H1 (cell line): ENCODE data around the gene PNLDC1. TPM values are rescaled to one million over a fixed set of nuclear protein-coding genes. Genes with fewer than 3 reads are reported as not detected.

Experiments
- CTCF ChIA-PET: fragments of 300-600 bp; sonication (Branson Sonifier 250); formaldehyde crosslinking; loops from one replicate; lab custom pipeline; 2021; ENCODE audit not compliant: partially characterized antibody; lab: Charles Lee
- POLR2A ChIA-PET: fragments of 300-600 bp; sonication (Branson Sonifier 250); formaldehyde crosslinking; loops from one replicate; lab custom pipeline; 2021; ENCODE audit warnings: inconsistent platforms; ENCODE audit not compliant: partially characterized antibody; lab: Charles Lee
- DNase-seq, 2 experiments: peaks; one replicate each; pipeline versions ENCODE4 v3.0.0 to v3.0.0-alpha.2; 2010 to 2022; ENCODE audit warnings: low spot score in 2 of 2, low read depth in 1 of 2, mixed read lengths in 1 of 2
- FAIRE-seq: peaks from 2 replicates; lab custom pipeline; 2011; peaks lifted over from hg19 to GRCh38; lab: Jason Lieb, UNC
- H2AFZ ChIP-seq: 2 replicates; pipeline ENCODE4 v1.8.1; 2012; ENCODE audit warnings: low read length, inconsistent platforms
- H2AK5ac ChIP-seq: 2 replicates; pipeline ENCODE4 v1.6.1; 2013; ENCODE audit warnings: low read depth, low read length
- H2BK120ac ChIP-seq: replicated peaks from 2 replicates; pipeline ENCODE3; 2013; ENCODE audit warnings: low read depth, low read length, inconsistent platforms
- H2BK12ac ChIP-seq: 2 replicates; pipeline ENCODE4 v1.6.1; 2013; ENCODE audit warnings: low read depth, low read length
- H2BK15ac ChIP-seq: 2 replicates; pipeline ENCODE4 v1.6.1; 2013; ENCODE audit warnings: low read length
- H2BK20ac ChIP-seq: 2 replicates; pipeline ENCODE4 v1.6.1; 2013; ENCODE audit warnings: low read length
- H2BK5ac ChIP-seq: 2 replicates; pipeline ENCODE4 v1.6.1; 2013; ENCODE audit warnings: low read depth, low read length
- H3K14ac ChIP-seq: 2 replicates; pipeline ENCODE4 v1.6.1; 2013; ENCODE audit warnings: inconsistent platforms; ENCODE audit not compliant: insufficient read length
- H3K18ac ChIP-seq: 2 replicates; pipeline ENCODE4 v1.6.1; 2013; ENCODE audit warnings: low read length; ENCODE audit errors: extremely low read depth
- H3K23ac ChIP-seq: 2 replicates; pipeline ENCODE4 v1.6.1; 2013; ENCODE audit warnings: inconsistent platforms; ENCODE audit not compliant: insufficient read length
- H3K23me2 ChIP-seq: 2 replicates; pipeline ENCODE4 v1.6.1; 2013; ENCODE audit warnings: low read depth, low read length
- H3K27ac ChIP-seq: 2 replicates; pipeline ENCODE4 v1.6.1; 2011; ENCODE audit warnings: low read depth, low read length, inconsistent platforms
- H3K27me3 ChIP-seq, 4 experiments: replicated peaks in 1 of 4; 1 replicate in 1 of 4; 2 replicates in 3 of 4; pipeline versions ENCODE4 v1.6.1 to v1.8.1; 2011 to 2013; ENCODE audit warnings: low read length in 3 of 4, mild to moderate bottlenecking in 3 of 4, inconsistent platforms in 2 of 4, mixed read lengths in 2 of 4, moderate library complexity in 1 of 4; ENCODE audit not compliant: control insufficient read depth in 3 of 4, insufficient read depth in 3 of 4; ENCODE audit errors: extremely low read depth in 1 of 4
- H3K36me3 ChIP-seq, 4 experiments: 2 replicates each; pipeline versions ENCODE4 v1.6.1 to v1.8.1; 2011 to 2013; ENCODE audit warnings: mild to moderate bottlenecking in 4 of 4, low read length in 3 of 4, moderate library complexity in 2 of 4, control low read depth in 1 of 4, inconsistent platforms in 1 of 4; ENCODE audit not compliant: insufficient read depth in 4 of 4, control insufficient read depth in 2 of 4
- H3K4ac ChIP-seq: replicated peaks from 2 replicates; pipeline ENCODE3; 2013; ENCODE audit warnings: low read length, low read depth, mixed read lengths, inconsistent platforms; ENCODE audit not compliant: insufficient read length
- H3K4me1 ChIP-seq, 4 experiments: replicated peaks in 1 of 4; 1 replicate in 1 of 4; 2 replicates in 3 of 4; pipeline versions ENCODE4 v1.6.1 to v1.8.1; 2011 to 2013; ENCODE audit warnings: low read length in 3 of 4, inconsistent platforms in 2 of 4, mixed read lengths in 1 of 4; ENCODE audit not compliant: insufficient read depth in 4 of 4, control insufficient read depth in 3 of 4
- H3K4me2 ChIP-seq, 2 experiments: 2 replicates each; pipeline versions ENCODE4 v1.6.1 to v1.8.1; 2011 to 2013; ENCODE audit warnings: low read depth in 2 of 2, low read length in 2 of 2, control low read depth in 1 of 2, inconsistent platforms in 1 of 2, mild to moderate bottlenecking in 1 of 2; ENCODE audit not compliant: insufficient read depth in 1 of 2
- H3K4me3 ChIP-seq, 4 experiments: fragments of 200-600, 300-600 bp in 1 of 4; sonication (generic), shearing (Covaris generic), sonication (Bioruptor Twin) in 1 of 4; 2 replicates each; pipeline versions ENCODE4 v1.5.1 to v1.8.1; 2011 to 2016; ENCODE audit warnings: low read length in 4 of 4, low read depth in 3 of 4, control low read depth in 2 of 4, inconsistent platforms in 2 of 4, mild to moderate bottlenecking in 2 of 4, mixed read lengths in 1 of 4, moderate library complexity in 1 of 4; ENCODE audit not compliant: insufficient read depth in 2 of 4; ENCODE audit errors: extremely low read depth in 1 of 4
- H3K56ac ChIP-seq: replicated peaks from 2 replicates; pipeline ENCODE3; 2013; ENCODE audit warnings: low read depth, mild to moderate bottlenecking, mixed read lengths, low read length, inconsistent platforms; ENCODE audit not compliant: insufficient read length
- H3K79me1 ChIP-seq: 2 replicates; pipeline ENCODE4 v1.6.1; 2013; ENCODE audit warnings: low read depth, low read length, control low read depth
- H3K79me2 ChIP-seq, 2 experiments: 2 replicates each; pipeline versions ENCODE4 v1.6.1 to v1.8.1; 2012 to 2013; ENCODE audit warnings: low read length in 2 of 2, mild to moderate bottlenecking in 2 of 2, inconsistent platforms in 1 of 2; ENCODE audit not compliant: insufficient read depth in 2 of 2, control insufficient read depth in 1 of 2
- H3K9ac ChIP-seq, 4 experiments: replicated peaks in 1 of 4; 1 replicate in 1 of 4; 2 replicates in 3 of 4; pipeline versions ENCODE4 v1.6.1 to v1.8.1; 2011 to 2013; ENCODE audit warnings: low read depth in 3 of 4, low read length in 3 of 4, control low read depth in 2 of 4, mild to moderate bottlenecking in 2 of 4, moderate library complexity in 2 of 4, inconsistent platforms in 1 of 4; ENCODE audit errors: extremely low read depth in 1 of 4
- H3K9me3 ChIP-seq, 2 experiments: 2 replicates each; pipeline versions ENCODE4 v1.6.1 to v1.8.1; 2012 to 2013; ENCODE audit warnings: mild to moderate bottlenecking in 2 of 2, moderate library complexity in 2 of 2, control low read depth in 1 of 2, inconsistent platforms in 1 of 2, low read depth in 1 of 2, low read length in 1 of 2, mixed read lengths in 1 of 2; ENCODE audit not compliant: insufficient read depth in 2 of 2
- H4K20me1 ChIP-seq, 2 experiments: replicated peaks in 1 of 2; 2 replicates each; pipeline versions ENCODE3 to v1.8.1; 2011 to 2013; ENCODE audit warnings: inconsistent platforms in 2 of 2, low read length in 2 of 2, mild to moderate bottlenecking in 1 of 2; ENCODE audit not compliant: insufficient read depth in 2 of 2, control insufficient read depth in 1 of 2
- H4K5ac ChIP-seq: 2 replicates; pipeline ENCODE4 v1.6.1; 2013; ENCODE audit warnings: low read length, low read depth, mixed read lengths, inconsistent platforms; ENCODE audit not compliant: insufficient read length
- H4K8ac ChIP-seq: 2 replicates; pipeline ENCODE4 v1.8.0; 2013; ENCODE audit warnings: mild to moderate bottlenecking, moderate library complexity, low read length, inconsistent platforms; ENCODE audit not compliant: insufficient read depth; ENCODE audit errors: extremely low read depth
- H4K91ac ChIP-seq: replicated peaks from 2 replicates; pipeline ENCODE3; 2013; ENCODE audit warnings: low read length, mixed read lengths, inconsistent platforms; ENCODE audit not compliant: insufficient read length
- ASH2L ChIP-seq: fragments of 200-600, 300-600 bp; sonication (generic); IDR thresholded peaks from one replicate; pipeline ENCODE4 v1.7.1; 2017; ENCODE audit warnings: low read length
- KDM4A ChIP-seq: IDR thresholded peaks from one replicate; pipeline ENCODE4 v1.7.1; 2012; ENCODE audit warnings: low read depth, mild to moderate bottlenecking, moderate library complexity, low read length, inconsistent platforms; ENCODE audit not compliant: severe bottlenecking
- KDM5A ChIP-seq: fragments of 200-600 bp; IDR thresholded peaks from 2 replicates; pipeline ENCODE4 v1.7.1; 2012; ENCODE audit warnings: mild to moderate bottlenecking, low read length, inconsistent platforms, mixed read lengths
- MAX ChIP-seq: IDR thresholded peaks from 2 replicates; pipeline ENCODE4 v1.6.1; 2012; ENCODE audit warnings: inconsistent platforms
- SIN3A ChIP-seq, 2 experiments: IDR thresholded peaks in 1 of 2; conservative IDR thresholded peaks in 1 of 2; 2 replicates each; pipeline ENCODE4 v1.6.1; 2011 to 2012; ENCODE audit warnings: low read length in 2 of 2, improper control_type of control experiment in 1 of 2, low read depth in 1 of 2, mild to moderate bottlenecking in 1 of 2
- TCF12 ChIP-seq: IDR thresholded peaks from 2 replicates; pipeline ENCODE4 v1.6.1; 2011; ENCODE audit warnings: low read depth, mild to moderate bottlenecking, low read length
- WGBS, 2 experiments: shearing (Covaris generic) in 1 of 2; methylation state at CpG; one replicate each; pipeline versions ENCODE4 v1.1.6 to v1.1.7; 2013 to 2015; ENCODE audit warnings: low lambda C conversion rate in 2 of 2, mixed read lengths in 2 of 2, inconsistent platforms in 1 of 2, low coverage in 1 of 2, missing lambda C conversion rate in 1 of 2; ENCODE audit not compliant: insufficient replicate concordance in 2 of 2, insufficient coverage in 1 of 2, insufficient read length in 1 of 2; ENCODE audit errors: extremely low coverage in 1 of 2, missing lambda C conversion rate in 1 of 2; 5-methylcytosine and 5-hydroxymethylcytosine counted together
- polyA plus RNA-seq, 7 experiments: library from polyadenylated mRNA; depleted of rRNA in 3 of 7; stranded (reverse) in 5 of 7; unstranded in 2 of 7; fragments of >200 nt in 5 of 7; fragments of 200-250 nt in 2 of 7; gene quantifications; 1 replicate in 5 of 7; 2 replicates in 1 of 7; 4 replicates in 1 of 7; pipeline versions ENCODE4 v1.2.1 to v1.2.3, GENCODE V29; 2011 to 2013; ENCODE audit warnings: missing spikeins in 2 of 7, mixed read lengths in 2 of 7
- total RNA-seq: library from RNA; stranded (reverse); fragmentation: NEBNext Ultra II Directional; extraction: Animal tissue kit (Norgen Biotek cat#: 25700); gene quantifications from 2 replicates; pipeline ENCODE4 v1.2.1, GENCODE V29; 2021

Gene PNLDC1
- total and polyA plus RNA-seq, 2 of the 8 experiments (the other 6 are each of a cell fraction or from before 2014, with no cell fraction given) = 0.15 to 0.34 TPM

DNA sequence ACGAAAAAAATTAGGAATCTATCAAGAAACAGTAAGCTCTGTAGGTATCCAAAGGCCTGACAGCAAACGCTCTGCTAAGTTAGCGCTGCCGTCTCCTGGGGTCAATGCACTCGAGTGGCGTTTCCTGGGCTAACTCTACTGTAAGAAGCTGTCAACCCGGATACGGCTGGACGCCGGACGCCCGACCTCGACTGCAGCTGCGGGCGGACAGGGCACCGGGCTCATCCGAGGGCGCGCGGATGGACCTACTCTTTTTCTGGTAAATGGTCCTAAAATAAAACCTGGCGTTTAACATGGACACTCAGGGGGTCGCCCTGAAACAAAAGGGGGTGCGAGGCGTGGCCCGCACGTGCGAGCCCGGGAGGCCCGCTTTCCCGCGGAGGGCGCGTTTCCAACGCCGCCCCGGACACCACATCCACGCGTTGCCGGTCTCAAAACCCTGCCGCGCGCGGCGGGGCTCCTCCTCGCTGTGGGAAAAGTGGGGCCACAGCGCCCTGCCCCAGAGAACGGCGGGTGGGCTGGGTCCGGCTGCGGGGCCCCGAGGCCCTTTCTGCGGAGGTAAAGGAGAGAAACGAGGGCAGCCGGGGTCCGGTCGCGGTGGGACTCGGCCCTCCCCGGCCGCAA is 11.2 kb upstream of the PNLDC1 start:
- peak overlapping the region; percentile 71 to 99 for H3K4me2 ChIP-seq
- H3K9ac ChIP-seq = peak overlapping the region; percentile 91 to 97 (median 96)
- DNase-seq (no peak), FAIRE-seq (no peak)
- H3K79me2 ChIP-seq = peaks cover 20 to 83% of the 10 kb centered on the region in 2 experiments
- H3K18ac ChIP-seq = peak overlapping the region; percentile 63
- no peak overlapping the region for H3K14ac ChIP-seq
- no peak overlapping the region for H2BK15ac ChIP-seq
- peaks cover 0 to 12% (median 7%) of the 10 kb centered on the region in 4 experiments; a peak in 4 of 7 replicates for H3K4me1 ChIP-seq
- CTCF ChIA-PET = interaction anchor here (0.7 to 1.2 kb wide), 3 partner anchors 19 to 97 kb away, joined by 3 to 5 read pairs (median 4); no protein-coding TSS in a partner anchor
- H3K4me3 ChIP-seq = peak overlapping the region; percentile 78 to 94 (median 90)
- no peak overlapping the region; the same call in 1 of the 2 replicates for H2AK5ac ChIP-seq
- peak overlapping the region; percentile 95 for H4K91ac ChIP-seq
- no peak overlapping the region for H2BK120ac ChIP-seq
- H4K8ac ChIP-seq = peak overlapping the region; percentile 98
- H3K27me3 ChIP-seq = no peaks in the 10 kb centered on the region
- no peak overlapping the region for H3K56ac ChIP-seq
- H2AFZ ChIP-seq = no peak overlapping the region
- H2BK5ac ChIP-seq = peak overlapping the region; percentile 98
- H2BK12ac ChIP-seq = no peak overlapping the region
- peaks cover 6 to 67% (median 32%) of the 10 kb centered on the region in 4 experiments; a peak in 7 of 8 replicates for H3K36me3 ChIP-seq
- no peaks in the 10 kb centered on the region for H3K9me3 ChIP-seq
- no peak overlapping the region for H3K23ac ChIP-seq
- peak overlapping the region; percentile 76 for H3K4ac ChIP-seq
- TF ChIP-seq SIN3A (conservative IDR thresholded peaks at IDR 0.05 in 1 of 2, IDR thresholded peaks at IDR 0.05 in 1 of 2; ENCODE audit: low read depth in 1 of 2, low read length in 2 of 2) (peak; percentile 40 to 73; a peak in 3 of 4 replicates), TCF12 (no peak), KDM4A (peak; percentile 20), MAX (peak; percentile 47), KDM5A (0 out of 2 replicates have a peak, but pooled peaks have one; percentile 17), ASH2L (no peak)
- peaks cover 7% of the 10 kb centered on the region for H3K23me2 ChIP-seq
- H3K79me1 ChIP-seq = no peaks in the 10 kb centered on the region; the same call in 1 of the 2 replicates
- WGBS, 2 experiments = 2% methylated on average over 41 of the region's 60 CpGs; no CpG with 5 or more reads in 1 of the 2 experiments
- peak overlapping the region; percentile 91 for H3K27ac ChIP-seq
- POLR2A ChIA-PET = interaction anchor here (0.9 to 5.3 kb wide), 13 partner anchors 9 to 110 kb away, joined by 3 to 80 read pairs (median 7); partner anchors contain the start of genes ACAT2, PNLDC1 and WTAP
- H2BK20ac ChIP-seq = no peak overlapping the region
- H4K5ac ChIP-seq = peak overlapping the region; percentile 81
- H4K20me1 ChIP-seq = peaks cover 4 to 9% of the 10 kb centered on the region in 2 experiments
